GM18508 (cell line): Measurements from ENCODE around the gene PIEZO2.
"Not testable (repeated sequence)": the region's sequence is repeated elsewhere in the genome, so short reads cannot be mapped to it uniquely, and the experiment has no call there.

Experiments
- ATAC-seq: cut with Tn5 transposase; IDR thresholded peaks from one replicate; pipeline ENCODE4 v1.9.1; 2021; ENCODE audit warnings: moderate number of reproducible peaks; ENCODE audit not compliant: insufficient read depth, unreplicated experiment

Gene PIEZO2

GRCh38 chr18:10860928-10861327 lies 288.4 kb downstream of the PIEZO2 start:
- no peak for ATAC-seq

- ATAC-seq = no peak
Measured at GRCh38 chr18:10860382-10860781, 289.0 kb downstream of the PIEZO2 start.

GRCh38 chr18:10858477-10858876 lies 290.9 kb downstream of the PIEZO2 start:
- ATAC-seq = no peak

GRCh38 chr18:10856132-10856531 lies 293.2 kb downstream of the PIEZO2 start:
- ATAC-seq = no peak

- ATAC-seq = no peak
Measured at GRCh38 chr18:10852385-10853303, 296.7 kb downstream of the PIEZO2 start.

GRCh38 chr18:10851824-10852319 lies 297.5 kb downstream of the PIEZO2 start:
- no peak for ATAC-seq

- ATAC-seq = no peak
Measured at GRCh38 chr18:10850840-10851239, 298.5 kb downstream of the PIEZO2 start.

GRCh38 chr18:10850216-10850615 lies 299.2 kb downstream of the PIEZO2 start:
- ATAC-seq = no peak

- ATAC-seq = no peak
Measured at GRCh38 chr18:10847907-10848306, 301.5 kb downstream of the PIEZO2 start.

GRCh38 chr18:10847408-10847790 lies 302.0 kb downstream of the PIEZO2 start:
- no peak for ATAC-seq

GRCh38 chr18:10846657-10847407 lies 302.5 kb downstream of the PIEZO2 start:
- no peak for ATAC-seq

GRCh38 chr18:10846035-10846434 lies 303.3 kb downstream of the PIEZO2 start:
- ATAC-seq = not testable (repeated sequence)

GRCh38 chr18:10843565-10843964 lies 305.8 kb downstream of the PIEZO2 start:
- no peak for ATAC-seq

- no peak for ATAC-seq
Measured at GRCh38 chr18:10842861-10843260, 306.5 kb downstream of the PIEZO2 start.

- no peak for ATAC-seq
Measured at GRCh38 chr18:10842371-10842770, 307.0 kb downstream of the PIEZO2 start.

GRCh38 chr18:10841203-10841602 lies 308.2 kb downstream of the PIEZO2 start:
- no peak for ATAC-seq

GRCh38 chr18:10840743-10841142 lies 308.6 kb downstream of the PIEZO2 start:
- ATAC-seq = no peak

- no peak for ATAC-seq
Measured at GRCh38 chr18:10839421-10839820, 309.9 kb downstream of the PIEZO2 start.

- no peak for ATAC-seq
Measured at GRCh38 chr18:10838553-10838952, 310.8 kb downstream of the PIEZO2 start.

GRCh38 chr18:10834128-10834815 lies 315.1 kb downstream of the PIEZO2 start:
- ATAC-seq = no peak

GRCh38 chr18:10833656-10834055 lies 315.7 kb downstream of the PIEZO2 start:
- ATAC-seq = no peak
